IPS-15b (cell line): ENCODE results near the gene DNAJB1.
"Not testable (repeated sequence)": the region's sequence is repeated elsewhere in the genome, so short reads cannot be mapped to it uniquely, and the experiment has no call there.

Experiments used
- H3K27me3 ChIP-seq: one replicate; pipeline ENCODE4 v1.6.1; 2013; ENCODE audit warnings: low read length; ENCODE audit not compliant: control insufficient read depth, insufficient read depth
- H3K36me3 ChIP-seq: one replicate; pipeline ENCODE4 v1.6.1; 2013; ENCODE audit warnings: low read length; ENCODE audit not compliant: control insufficient read depth, insufficient read depth
- H3K4me1 ChIP-seq: one replicate; pipeline ENCODE4 v1.6.1; 2013; ENCODE audit warnings: mild to moderate bottlenecking, low read length; ENCODE audit not compliant: control insufficient read depth, insufficient read depth
- H3K4me3 ChIP-seq: one replicate; pipeline ENCODE4 v1.5.1; 2013; ENCODE audit warnings: low read depth, low read length
- H3K9ac ChIP-seq: one replicate; pipeline ENCODE4 v1.6.1; 2013; ENCODE audit warnings: low read depth, mild to moderate bottlenecking, low read length
- H3K9me3 ChIP-seq: one replicate; pipeline ENCODE4 v1.6.1; 2013; ENCODE audit warnings: mild to moderate bottlenecking, low read length; ENCODE audit not compliant: control insufficient read depth, insufficient read depth

DNAJB1 gene

DNA sequence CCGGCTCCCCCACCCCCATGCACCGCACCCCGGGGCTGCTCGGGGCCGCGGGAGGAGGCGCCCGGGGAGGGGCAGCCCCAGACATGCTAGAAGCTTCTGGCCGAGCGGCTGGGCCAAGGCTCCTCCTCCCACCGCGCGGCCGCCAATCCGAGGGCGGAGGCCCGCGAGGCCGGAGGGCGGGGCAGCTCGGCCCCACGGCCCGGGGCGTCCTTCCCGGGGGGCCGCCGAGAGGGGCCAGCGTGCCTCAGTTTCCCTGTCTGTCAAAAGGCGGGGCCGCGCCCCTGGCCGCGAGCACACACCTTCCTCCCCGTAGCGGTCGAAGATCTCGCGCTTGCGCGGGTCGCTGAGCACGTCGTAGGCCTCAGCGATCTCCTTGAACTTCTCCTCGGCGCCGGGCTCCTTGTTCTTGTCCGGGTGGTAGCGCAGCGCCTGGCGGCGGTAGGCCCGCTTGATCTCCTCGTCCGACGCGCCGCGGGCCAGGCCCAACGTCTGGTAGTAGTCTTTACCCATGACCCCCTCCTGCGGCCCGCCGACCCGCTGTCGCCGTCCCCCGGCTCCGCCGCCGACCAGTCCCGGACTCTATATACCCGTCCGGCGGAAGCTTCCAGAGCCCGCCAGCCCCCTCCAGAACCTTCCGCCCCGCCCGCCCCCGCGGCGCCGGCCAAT, at the start of gene DNAJB1:
Gene DNAJB1 (minus strand): TSS at position 558 of the 666 bp plus-strand sequence. CDS start 48 bp downstream, at position 510.
- peaks cover 6% of the 10 kb centered on the region for H3K4me1 ChIP-seq
- H3K9me3 ChIP-seq = no peaks in the 10 kb centered on the region
- peak within 1 kb of the TSS; percentile 86 for H3K4me3 ChIP-seq
- H3K36me3 ChIP-seq = peaks cover 22% of the 10 kb centered on the region
- peak within 1 kb of the TSS; percentile 83 for H3K9ac ChIP-seq
- H3K27me3 ChIP-seq = no peaks in the 10 kb centered on the region

DNA sequence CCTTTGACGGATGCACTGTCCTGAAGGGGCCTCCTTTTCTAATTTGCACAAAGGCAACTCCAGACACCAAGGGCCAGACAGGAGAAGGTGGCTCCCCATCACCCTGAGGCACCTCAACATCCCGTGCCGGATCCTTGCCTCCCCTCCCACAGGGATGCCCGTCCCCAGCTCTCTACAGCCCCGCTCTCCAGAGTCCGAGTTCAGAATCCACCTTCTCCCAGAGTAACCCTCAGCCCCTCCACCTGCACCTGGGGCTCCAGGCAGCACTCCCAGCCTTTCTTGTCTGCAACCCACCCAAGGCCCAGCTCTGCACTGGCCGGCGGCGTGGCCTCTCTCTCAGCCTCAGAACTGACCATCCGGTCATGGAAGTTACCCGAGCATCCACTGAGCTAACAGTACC, 48.9 kb upstream of the DNAJB1 start:
- Histone ChIP-seq H3K4me3 (no peak overlapping the region), H3K9ac (no peak overlapping the region), H3K36me3 (peaks cover 15% of the 10 kb centered on the region), H3K4me1 (peaks cover 7% of the 10 kb centered on the region), H3K9me3 (no peaks in the 10 kb centered on the region), H3K27me3 (no peaks in the 10 kb centered on the region)

DNA sequence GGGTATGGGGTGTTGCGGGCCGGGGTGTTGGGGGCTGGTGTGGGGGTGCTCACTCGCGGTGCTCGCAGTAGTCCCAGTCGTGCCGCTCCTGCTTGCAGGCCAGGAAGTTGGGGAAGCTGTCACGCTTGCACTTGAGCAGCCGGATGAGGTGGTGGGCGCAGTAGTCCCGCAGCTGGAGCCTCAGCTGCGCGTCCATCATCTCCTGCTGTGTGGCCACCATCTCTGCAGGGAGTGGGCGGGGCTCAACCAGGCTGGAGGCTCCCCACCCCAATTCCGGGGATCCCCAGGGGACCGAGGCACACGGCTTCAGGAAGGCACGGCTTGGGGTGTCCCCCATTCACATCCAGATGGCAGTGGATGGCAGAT, 48.5 kb upstream of the DNAJB1 start:
- Histone ChIP-seq H3K27me3 (no peaks in the 10 kb centered on the region), H3K36me3 (peaks cover 15% of the 10 kb centered on the region), H3K9me3 (no peaks in the 10 kb centered on the region), H3K4me3 (no peak overlapping the region), H3K9ac (no peak overlapping the region), H3K4me1 (peaks cover 8% of the 10 kb centered on the region)

DNA sequence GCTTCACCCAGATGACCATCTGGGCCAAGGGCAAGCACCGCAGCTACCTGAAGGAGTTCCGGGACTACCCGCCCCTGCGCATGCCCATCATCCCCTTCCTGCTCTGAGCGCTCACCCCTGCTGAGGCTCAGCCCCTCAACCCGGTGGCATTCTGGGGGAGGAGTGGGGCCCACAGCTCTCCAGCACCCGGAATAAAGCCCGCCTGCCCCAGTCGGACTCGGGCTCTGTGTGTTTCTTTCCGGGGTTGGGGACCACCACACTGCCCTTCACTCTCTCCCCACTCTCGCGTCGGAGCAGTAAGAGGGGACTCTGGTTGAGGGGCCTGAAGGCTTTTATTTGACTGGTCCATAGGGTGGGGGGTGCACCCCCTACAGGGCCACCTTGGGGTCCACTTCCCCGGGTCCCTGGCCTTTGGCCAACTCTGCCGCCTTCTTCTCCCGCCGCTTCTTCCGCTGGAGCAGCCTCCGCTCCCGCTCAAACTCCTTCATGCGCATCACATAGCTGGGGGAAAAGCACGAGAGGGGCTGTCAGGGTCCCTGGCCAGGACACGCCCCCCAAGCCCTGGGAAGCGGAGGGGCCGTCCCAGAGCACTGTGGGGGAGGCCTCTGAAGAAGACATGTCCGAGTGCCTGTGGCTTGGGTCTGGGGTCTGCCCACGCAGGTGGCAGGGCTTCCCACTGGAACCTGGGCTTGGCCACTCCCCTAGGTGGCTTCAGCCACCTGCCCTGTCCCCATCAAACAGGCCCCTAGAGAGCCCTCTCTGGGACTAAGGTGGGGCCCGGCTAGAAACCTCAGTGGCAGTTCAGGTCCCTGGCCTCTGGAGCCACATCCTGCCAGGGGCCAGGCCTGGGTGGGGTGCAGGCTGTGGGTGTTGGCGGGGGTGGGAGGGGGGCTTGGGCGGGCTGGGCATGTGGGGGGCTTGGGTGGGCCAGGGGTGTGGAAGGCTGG, 47.8 kb upstream of the DNAJB1 start:
- Histone ChIP-seq H3K27me3 (no peaks in the 10 kb centered on the region), H3K9me3 (no peaks in the 10 kb centered on the region), H3K4me1 (peaks cover 11% of the 10 kb centered on the region), H3K4me3 (no peak overlapping the region), H3K36me3 (peaks cover 15% of the 10 kb centered on the region), H3K9ac (no peak overlapping the region)

DNA sequence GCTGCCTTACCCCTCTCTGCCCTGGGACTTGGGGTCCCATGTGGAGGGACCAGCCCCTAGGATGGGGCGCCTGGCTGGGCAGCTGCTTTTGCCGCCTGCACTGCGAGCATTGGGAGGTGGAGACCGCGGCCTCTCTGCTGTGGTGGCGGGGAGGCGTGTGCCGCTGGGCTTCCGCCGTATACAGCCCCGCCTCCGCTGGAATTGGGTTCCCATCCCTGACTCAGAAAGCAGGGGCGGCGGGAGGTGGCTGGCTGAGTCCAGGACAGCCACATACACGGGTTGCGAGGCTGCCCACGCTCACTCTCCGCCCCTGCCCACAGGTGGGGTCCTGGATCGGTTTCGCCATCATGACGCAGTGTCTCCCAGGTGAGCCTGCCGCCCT, 47.1 kb upstream of the DNAJB1 start:
- peaks cover 15% of the 10 kb centered on the region for H3K36me3 ChIP-seq
- no peaks in the 10 kb centered on the region for H3K9me3 ChIP-seq
- H3K4me1 ChIP-seq = peaks cover 11% of the 10 kb centered on the region
- no peaks in the 10 kb centered on the region for H3K27me3 ChIP-seq
- H3K9ac ChIP-seq = no peak overlapping the region
- peak overlapping the region; percentile 18 for H3K4me3 ChIP-seq

DNA sequence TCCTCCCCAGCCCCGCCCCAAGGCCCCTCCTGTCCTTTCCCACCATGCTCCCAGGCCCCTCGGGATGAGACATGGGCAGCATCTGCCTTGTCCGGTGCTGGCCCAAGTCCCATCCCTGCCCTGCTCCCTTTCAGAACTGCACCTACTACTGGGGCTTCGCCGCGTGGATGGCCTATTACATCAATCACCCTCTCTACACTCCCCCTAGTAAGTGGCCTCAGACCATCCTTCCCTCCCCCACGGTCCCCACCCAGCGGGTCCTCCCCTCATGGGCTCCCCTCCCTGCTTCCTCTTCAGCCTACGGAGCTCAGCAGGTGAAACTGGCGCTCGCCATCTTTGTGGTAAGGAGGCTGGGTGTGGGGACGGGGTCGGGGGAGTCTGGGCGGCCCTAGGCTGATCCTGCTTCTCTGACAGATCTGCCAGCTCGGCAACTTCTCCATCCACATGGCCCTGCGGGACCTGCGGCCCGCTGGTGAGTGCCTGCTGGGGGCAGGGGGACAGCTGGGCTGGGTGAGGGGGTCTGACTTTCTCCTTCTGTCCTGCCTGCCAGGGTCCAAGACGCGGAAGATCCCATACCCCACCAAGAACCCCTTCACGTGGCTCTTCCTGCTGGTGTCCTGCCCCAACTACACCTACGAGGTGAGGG, 46.6 kb upstream of the DNAJB1 start:
- peak overlapping the region; percentile 18 for H3K4me3 ChIP-seq
- H3K4me1 ChIP-seq = peaks cover 11% of the 10 kb centered on the region
- H3K27me3 ChIP-seq, H3K9me3 ChIP-seq, H3K9ac ChIP-seq: not testable (repeated sequence)
- H3K36me3 ChIP-seq = peaks cover 17% of the 10 kb centered on the region

DNA sequence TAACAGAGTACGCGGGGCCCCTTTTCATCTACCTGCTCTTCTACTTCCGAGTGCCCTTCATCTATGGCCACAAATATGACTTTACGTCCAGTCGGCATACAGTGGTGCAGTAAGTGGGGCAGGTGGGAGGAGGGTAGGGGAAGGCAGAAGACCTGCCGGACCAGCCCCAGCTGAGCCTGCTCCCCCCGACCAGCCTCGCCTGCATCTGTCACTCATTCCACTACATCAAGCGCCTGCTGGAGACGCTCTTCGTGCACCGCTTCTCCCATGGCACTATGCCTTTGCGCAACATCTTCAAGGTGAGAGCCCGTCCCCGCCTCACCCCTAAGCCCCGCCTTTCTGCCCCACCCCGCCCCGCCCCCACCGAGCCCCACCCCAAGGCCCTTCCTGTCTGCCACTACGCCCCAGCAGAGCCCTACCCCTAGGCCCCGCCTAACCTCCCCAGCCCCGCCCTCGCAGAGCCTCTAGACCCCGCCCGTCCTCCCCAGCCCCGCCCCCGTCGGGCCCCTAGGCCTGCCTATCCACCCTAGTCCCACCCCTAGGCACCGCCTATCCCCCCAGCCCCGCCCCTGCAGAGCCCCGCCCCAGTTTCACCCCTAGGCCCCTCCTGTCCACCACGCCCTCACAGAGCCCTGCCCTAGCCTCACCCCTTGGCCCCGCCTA, 45.9 kb upstream of the DNAJB1 start:
- no peak overlapping the region for H3K9ac ChIP-seq
- H3K4me1 ChIP-seq = peaks cover 11% of the 10 kb centered on the region
- H3K4me3 ChIP-seq = peak overlapping the region; percentile 28
- peaks cover 15% of the 10 kb centered on the region for H3K36me3 ChIP-seq
- H3K9me3 ChIP-seq = no peaks in the 10 kb centered on the region
- no peaks in the 10 kb centered on the region for H3K27me3 ChIP-seq

DNA sequence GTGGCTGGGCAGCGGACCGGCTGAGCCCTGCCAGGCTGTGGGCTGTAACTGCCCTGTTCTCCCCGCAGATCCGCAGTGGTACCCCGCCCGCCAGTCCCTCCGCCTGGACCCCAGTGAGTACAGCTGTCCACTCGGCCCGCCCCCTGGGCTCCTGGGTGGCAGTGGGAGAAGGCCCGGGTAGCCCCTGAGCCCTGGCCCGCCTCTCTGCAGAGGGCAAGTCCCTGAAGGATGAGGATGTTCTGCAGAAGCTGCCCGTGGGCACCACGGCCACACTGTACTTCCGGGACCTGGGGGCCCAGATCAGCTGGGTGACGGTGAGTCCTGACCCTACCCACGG, 45.4 kb upstream of the DNAJB1 start:
- H3K9ac ChIP-seq = no peak overlapping the region
- H3K4me1 ChIP-seq = peaks cover 11% of the 10 kb centered on the region
- peak overlapping the region; percentile 28 for H3K4me3 ChIP-seq
- no peaks in the 10 kb centered on the region for H3K27me3 ChIP-seq
- H3K9me3 ChIP-seq = no peaks in the 10 kb centered on the region
- peaks cover 15% of the 10 kb centered on the region for H3K36me3 ChIP-seq

DNA sequence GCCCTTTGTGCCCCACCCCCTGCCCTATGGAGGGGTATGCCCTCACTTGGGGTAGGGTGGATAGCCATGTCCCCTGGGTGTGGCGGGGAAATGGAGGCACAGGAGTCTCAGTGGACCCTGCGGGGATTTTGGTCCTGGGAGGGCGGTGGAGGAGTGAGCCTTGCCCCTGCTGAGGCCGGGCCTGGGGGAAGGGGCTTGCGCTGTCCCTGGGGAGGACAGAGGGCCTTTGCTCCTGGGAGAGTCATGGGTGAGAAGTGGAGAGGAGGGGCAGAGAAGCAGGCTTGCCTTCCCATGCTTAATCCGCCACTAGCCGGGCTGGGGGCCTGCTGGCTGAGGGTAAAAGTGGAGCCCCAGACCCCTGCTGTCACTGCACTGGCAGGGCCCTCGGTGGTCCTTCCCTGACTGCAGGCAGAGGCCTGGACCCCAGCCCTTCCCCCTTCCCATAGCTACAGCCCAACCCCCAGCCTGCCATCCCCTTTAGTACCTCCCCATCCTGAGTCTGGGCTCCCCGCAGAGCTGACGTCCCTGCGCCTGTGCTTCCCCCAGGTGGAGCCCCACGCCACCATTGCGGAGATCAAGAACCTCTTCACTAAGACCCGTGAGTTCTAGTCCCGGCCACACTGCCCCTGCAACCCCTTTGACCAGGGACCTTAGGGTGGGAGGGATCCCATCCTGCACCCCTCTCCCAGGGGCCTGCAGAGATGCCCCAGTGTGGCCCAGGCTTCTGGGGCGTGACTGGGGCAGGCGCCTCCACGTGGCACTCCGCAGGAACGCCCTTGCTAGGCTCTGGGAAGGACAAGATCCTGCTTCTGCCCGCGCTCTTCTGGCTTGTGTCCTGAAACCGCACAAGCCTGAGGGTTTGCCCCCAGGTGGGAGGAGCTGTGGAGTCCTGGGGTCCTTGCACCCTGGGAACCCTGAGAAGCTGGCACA, 44.7 kb upstream of the DNAJB1 start:
- peak overlapping the region; percentile 18 for H3K4me3 ChIP-seq
- no peaks in the 10 kb centered on the region for H3K9me3 ChIP-seq
- no peaks in the 10 kb centered on the region for H3K27me3 ChIP-seq
- H3K4me1 ChIP-seq = peaks cover 11% of the 10 kb centered on the region
- H3K36me3 ChIP-seq = peaks cover 15% of the 10 kb centered on the region
- H3K9ac ChIP-seq = peak overlapping the region; percentile 24

DNA sequence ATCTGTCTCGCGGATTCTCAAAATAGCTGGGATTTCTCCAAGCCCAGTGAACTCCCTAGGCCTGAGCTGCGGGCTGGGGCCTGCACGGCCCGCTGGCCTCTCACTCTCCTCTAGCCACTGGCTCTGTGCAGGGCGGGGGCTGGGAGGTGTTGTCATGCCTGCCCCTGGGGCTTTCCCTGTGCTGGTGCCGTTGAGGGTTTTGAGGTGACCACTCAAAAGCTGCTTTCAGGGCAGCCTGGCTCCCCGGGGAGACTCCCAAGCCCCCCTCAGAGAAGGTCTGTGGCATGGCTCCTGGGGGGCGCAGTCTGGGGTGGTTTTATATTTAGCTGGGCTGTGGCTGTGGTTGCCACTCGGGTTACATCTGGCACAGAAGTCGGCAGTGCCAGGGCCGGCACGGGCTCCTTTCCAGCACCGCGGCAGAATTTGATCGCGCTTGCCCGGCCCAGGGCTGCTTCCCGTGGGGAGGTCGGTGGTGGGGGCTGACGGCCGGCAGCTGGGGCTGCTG, 43.7 kb upstream of the DNAJB1 start:
- Histone ChIP-seq H3K36me3 (peaks cover 15% of the 10 kb centered on the region), H3K9me3 (no peaks in the 10 kb centered on the region), H3K9ac (no peak overlapping the region), H3K27me3 (no peaks in the 10 kb centered on the region), H3K4me1 (peaks cover 11% of the 10 kb centered on the region), H3K4me3 (no peak overlapping the region)
